GM23248 (cell line): Measurements from ENCODE around the gene MAP3K6. TPM values are rescaled to one million over a fixed set of nuclear protein-coding genes. Genes with fewer than 3 reads are reported as not detected.

Experiments
- DNase-seq: peaks from one replicate; pipeline ENCODE4 v3.0.0-alpha.2; 2015
- H2AFZ ChIP-seq: fragments of 200-600 bp; sonication (generic); 2 replicates; pipeline ENCODE4 v1.6.1; 2016; ENCODE audit warnings: antibody characterized with exemption
- H3F3A ChIP-seq: fragments of 200-600 bp; sonication (generic); 2 replicates; pipeline ENCODE4 v1.6.1; 2016; ENCODE audit warnings: mild to moderate bottlenecking, antibody characterized with exemption, mixed run types; ENCODE audit not compliant: insufficient read depth
- H3K27ac ChIP-seq: fragments of 200-600 bp; sonication (generic); 2 replicates; pipeline ENCODE4 v1.5.1; 2016; ENCODE audit warnings: mild to moderate bottlenecking
- H3K27me3 ChIP-seq: fragments of 200-600 bp; sonication (generic); replicated peaks from 2 replicates; pipeline ENCODE4 v1.6.1; 2016; ENCODE audit warnings: mild to moderate bottlenecking; ENCODE audit not compliant: insufficient read depth
- H3K36me3 ChIP-seq: fragments of 200-600 bp; sonication (generic); 2 replicates; pipeline ENCODE4 v1.6.1; 2016; ENCODE audit warnings: low read depth, mild to moderate bottlenecking
- H3K4me1 ChIP-seq: fragments of 200-600 bp; sonication (generic); 2 replicates; pipeline ENCODE4 v1.6.1; 2016; ENCODE audit warnings: mild to moderate bottlenecking; ENCODE audit not compliant: insufficient read depth
- H3K4me2 ChIP-seq: fragments of 200-600 bp; sonication (generic); one replicate; pipeline ENCODE4 v1.6.1; 2016; ENCODE audit warnings: mild to moderate bottlenecking; ENCODE audit not compliant: unreplicated experiment
- H3K4me3 ChIP-seq: fragments of 200-600 bp; sonication (generic); 2 replicates; pipeline ENCODE4 v1.5.1; 2016; ENCODE audit warnings: mild to moderate bottlenecking
- H3K79me2 ChIP-seq: fragments of 200-600 bp; sonication (generic); 2 replicates; pipeline ENCODE4 v1.6.1; 2016; ENCODE audit warnings: mild to moderate bottlenecking; ENCODE audit not compliant: insufficient read depth
- H3K9ac ChIP-seq: fragments of 200-600 bp; sonication (generic); 2 replicates; pipeline ENCODE4 v1.6.1; 2016; ENCODE audit warnings: mild to moderate bottlenecking
- H3K9me2 ChIP-seq: fragments of 200-600 bp; sonication (generic); 2 replicates; pipeline ENCODE4 v1.6.1; 2016; ENCODE audit warnings: mixed run types, mild to moderate bottlenecking, moderate library complexity; ENCODE audit not compliant: insufficient read depth
- H3K9me3 ChIP-seq: fragments of 200-600 bp; sonication (generic); one replicate; pipeline ENCODE4 v1.6.1; 2017; ENCODE audit warnings: low read depth
- H4K20me1 ChIP-seq: fragments of 200-600 bp; sonication (generic); 2 replicates; pipeline ENCODE4 v1.6.0; 2016; ENCODE audit not compliant: insufficient read depth
- EZH2 ChIP-seq: fragments of 200-600 bp; sonication (generic); IDR thresholded peaks from 2 replicates; pipeline ENCODE4 v1.6.1; 2018; ENCODE audit warnings: antibody characterized with exemption, mild to moderate bottlenecking; ENCODE audit not compliant: insufficient read depth, poor library complexity, severe bottlenecking
- EZH2phosphoT487 ChIP-seq: fragments of 200-600 bp; sonication (generic); IDR thresholded peaks from 2 replicates; pipeline ENCODE4 v1.6.1; 2018; ENCODE audit warnings: antibody characterized with exemption, moderate library complexity, mild to moderate bottlenecking, low read depth; ENCODE audit not compliant: insufficient read depth
- WGBS, 2 experiments: methylation state at CpG; one replicate each; pipeline ENCODE4 v1.1.6; 2015 to 2017; ENCODE audit warnings: low lambda C conversion rate in 2 of 2, low coverage in 1 of 2; ENCODE audit errors: missing lambda C conversion rate in 2 of 2; 5-methylcytosine and 5-hydroxymethylcytosine counted together
- in situ Hi-C: fragments of 300-500 bp; cut with MboI; formaldehyde crosslinking; loops from 2 replicates; pipeline ENCODE4 v1.15.0; 2020
- polyA plus RNA-seq: library from polyadenylated mRNA; unstranded; fragments of >200 nt; fragmentation: Nextera tagmentation; extraction: Ambion mirVana; gene quantifications from 2 replicates; pipeline ENCODE4 v1.2.1, GENCODE V29; 2016
- total RNA-seq: library from RNA; depleted of rRNA; stranded (reverse); fragments of >200 nt; shearing (Covaris generic); gene quantifications from 2 replicates; pipeline ENCODE4 v1.2.3, GENCODE V29; 2014

MAP3K6 gene
- total and polyA plus RNA-seq, 2 experiments from 2014 or later = 13.7 to 40.3 TPM

DNA sequence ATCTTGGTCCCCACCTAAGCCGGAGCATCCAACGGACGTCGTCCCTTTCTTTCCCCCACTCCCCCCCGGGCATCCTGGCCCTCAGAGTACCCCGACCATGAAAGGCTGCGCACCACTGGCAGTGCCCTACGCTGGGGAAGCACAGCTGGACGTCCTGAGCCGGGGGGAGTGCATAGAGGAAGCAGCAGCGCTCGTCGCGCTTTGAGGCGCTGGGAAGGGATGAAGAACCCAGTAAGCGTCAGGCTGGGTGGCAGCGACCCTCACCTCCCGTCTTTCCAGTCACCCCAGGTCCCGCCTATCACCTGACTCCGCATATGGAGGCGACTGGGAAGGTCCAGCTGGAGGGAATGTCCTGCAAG, 5.7 kb downstream of the MAP3K6 start:
- no peak overlapping the region for H2AFZ ChIP-seq
- H3K36me3 ChIP-seq = peaks cover 5% of the 10 kb centered on the region; the same call in 1 of the 2 replicates
- H3K4me2 ChIP-seq = no peak overlapping the region
- WGBS, 2 experiments = 89 to 95% methylated on average over 16 to 21 of the region's 21 CpGs
- no peaks in the 10 kb centered on the region for H3K9me2 ChIP-seq
- H3K79me2 ChIP-seq = peaks cover 15% of the 10 kb centered on the region
- no peaks in the 10 kb centered on the region for H3K27me3 ChIP-seq
- DNase-seq = no peak
- no peak overlapping the region for H3K27ac ChIP-seq
- H3K9me3 ChIP-seq = no peaks in the 10 kb centered on the region
- TF ChIP-seq EZH2 (no peak), EZH2phosphoT487 (no peak)
- H4K20me1 ChIP-seq = no peaks in the 10 kb centered on the region
- H3F3A ChIP-seq = no peaks in the 10 kb centered on the region
- H3K4me1 ChIP-seq = peaks cover 7% of the 10 kb centered on the region; the same call in 1 of the 2 replicates
- H3K4me3 ChIP-seq = no peak overlapping the region
- in situ Hi-C loops = no loop called here
- H3K9ac ChIP-seq = no peak overlapping the region

- Histone ChIP-seq H2AFZ (no peak overlapping the region), H3K79me2 (peaks cover 15% of the 10 kb centered on the region), H3K27ac (no peak overlapping the region), H3F3A (no peaks in the 10 kb centered on the region), H3K9me3 (no peaks in the 10 kb centered on the region), H4K20me1 (no peaks in the 10 kb centered on the region), H3K36me3 (peaks cover 5% of the 10 kb centered on the region; the same call in 1 of the 2 replicates), H3K4me2 (no peak overlapping the region), H3K4me3 (no peak overlapping the region), H3K4me1 (peaks cover 7% of the 10 kb centered on the region; the same call in 1 of the 2 replicates), H3K9ac (no peak overlapping the region), H3K9me2 (no peaks in the 10 kb centered on the region), H3K27me3 (no peaks in the 10 kb centered on the region)
- 79 to 94% methylated on average over 20 to 71 of the region's 71 CpGs for WGBS, 2 experiments
- no peak for TF ChIP-seq EZH2
- no peak for TF ChIP-seq EZH2phosphoT487
- in situ Hi-C loops = no loop called here
- no peak for DNase-seq
These were observed 6.4 kb downstream of the MAP3K6 start for GRCh38 chr1:27360159-27361043.

DNA sequence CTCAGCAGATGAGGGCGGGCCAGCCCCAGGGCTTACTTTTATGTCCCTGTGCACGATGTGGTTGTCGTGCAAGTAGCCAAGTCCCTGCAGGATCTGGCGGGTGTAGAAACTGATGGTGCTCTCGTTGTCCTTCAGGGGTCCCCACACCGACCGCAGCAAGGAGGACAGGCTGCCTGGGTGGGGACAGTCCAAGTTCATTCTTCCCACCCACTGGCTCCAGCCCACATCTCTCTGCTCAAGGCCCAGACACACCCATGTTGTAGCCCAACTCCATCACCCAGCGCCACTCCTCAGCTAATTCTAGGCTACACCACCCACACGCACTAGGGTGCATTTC, 7.0 kb downstream of the MAP3K6 start:
- H3K9me3 ChIP-seq = no peaks in the 10 kb centered on the region
- H3K4me3 ChIP-seq = no peak overlapping the region
- in situ Hi-C loops = no loop called here
- H4K20me1 ChIP-seq = no peaks in the 10 kb centered on the region
- H3K36me3 ChIP-seq = peaks cover 5% of the 10 kb centered on the region; the same call in 1 of the 2 replicates
- no peak for DNase-seq
- no peaks in the 10 kb centered on the region for H3K9me2 ChIP-seq
- no peak overlapping the region for H3K9ac ChIP-seq
- H3K4me2 ChIP-seq = no peak overlapping the region
- WGBS, 2 experiments = 83 to 84% methylated on average over 9 of the region's 9 CpGs
- no peaks in the 10 kb centered on the region for H3K27me3 ChIP-seq
- TF ChIP-seq EZH2 = no peak
- no peak for TF ChIP-seq EZH2phosphoT487
- peaks cover 3% of the 10 kb centered on the region; the same call in 1 of the 2 replicates for H3K4me1 ChIP-seq
- H3F3A ChIP-seq = no peaks in the 10 kb centered on the region
- no peak overlapping the region for H3K27ac ChIP-seq
- no peak overlapping the region for H2AFZ ChIP-seq
- H3K79me2 ChIP-seq = peaks cover 11% of the 10 kb centered on the region

GRCh38 chr1:27358928-27359313, 7.8 kb downstream of the MAP3K6 start:
- no peak for TF ChIP-seq EZH2
- no peak for TF ChIP-seq EZH2phosphoT487
- Histone ChIP-seq H3K27me3 (no peaks in the 10 kb centered on the region), H3K27ac (no peak overlapping the region), H3K9ac (no peak overlapping the region), H3K9me3 (no peaks in the 10 kb centered on the region), H3K4me1 (no peaks in the 10 kb centered on the region), H2AFZ (no peak overlapping the region), H3F3A (no peaks in the 10 kb centered on the region), H4K20me1 (no peaks in the 10 kb centered on the region), H3K79me2 (0 out of 2 replicates have a peak, but pooled peaks cover 3% of the 10 kb centered on the region), H3K36me3 (peaks cover 5% of the 10 kb centered on the region; the same call in 1 of the 2 replicates), H3K4me3 (no peak overlapping the region), H3K4me2 (no peak overlapping the region), H3K9me2 (no peaks in the 10 kb centered on the region)
- 97 to 100% methylated on average over 5 of the region's 5 CpGs for WGBS, 2 experiments
- in situ Hi-C loops = no loop called here
- no peak for DNase-seq
